ENCODE measurements around the gene NT5C1A.

NT5C1A gene

GRCh38 chr1:39689635-39690034 is 17.7 kb upstream of the NT5C1A start:
- no peak for DNase-seq (ENCODE audit: low read depth)

- DNase-seq (ENCODE audit: low read depth) = no peak
These were observed 17.3 kb upstream of the NT5C1A start for GRCh38 chr1:39689214-39689613.

- no peak for DNase-seq (ENCODE audit: low read depth)
These were observed 16.8 kb upstream of the NT5C1A start for GRCh38 chr1:39688706-39689105.

GRCh38 chr1:39687243-39687642 is 15.3 kb upstream of the NT5C1A start:
- no peak for DNase-seq (ENCODE audit: low read depth)

- no peak for DNase-seq (ENCODE audit: low read depth)
These were observed 13.2 kb upstream of the NT5C1A start for GRCh38 chr1:39685071-39685470.

- DNase-seq (ENCODE audit: low read depth) = no peak
These were observed 12.4 kb upstream of the NT5C1A start for GRCh38 chr1:39684313-39684664.

GRCh38 chr1:39683591-39684312 is 11.8 kb upstream of the NT5C1A start:
- no peak for DNase-seq (ENCODE audit: low read depth)

- no peak for DNase-seq (ENCODE audit: low read depth)
These were observed 10.1 kb upstream of the NT5C1A start for GRCh38 chr1:39681999-39682398.

GRCh38 chr1:39681294-39681693 is 9.4 kb upstream of the NT5C1A start:
- DNase-seq (ENCODE audit: low read depth) = no peak

GRCh38 chr1:39680751-39681150 is 8.8 kb upstream of the NT5C1A start:
- no peak for DNase-seq (ENCODE audit: low read depth)

GRCh38 chr1:39679821-39680220 is 7.9 kb upstream of the NT5C1A start:
- no peak for DNase-seq (ENCODE audit: low read depth)

GRCh38 chr1:39678889-39679288 is 7.0 kb upstream of the NT5C1A start:
- DNase-seq (ENCODE audit: low read depth) = no peak

- DNase-seq (ENCODE audit: low read depth) = no peak
These were observed 5.7 kb upstream of the NT5C1A start for GRCh38 chr1:39677645-39678044.

- no peak for DNase-seq (ENCODE audit: low read depth)
These were observed 5.1 kb upstream of the NT5C1A start for GRCh38 chr1:39676948-39677548.

GRCh38 chr1:39675220-39675619 is 3.3 kb upstream of the NT5C1A start:
- DNase-seq (ENCODE audit: low read depth) = no peak

GRCh38 chr1:39673215-39673614 is 1.3 kb upstream of the NT5C1A start:
- DNase-seq (ENCODE audit: low read depth) = no peak

GRCh38 chr1:39672551-39672947 is 642 bp upstream of the NT5C1A start:
- no peak for DNase-seq (ENCODE audit: low read depth)

GRCh38 chr1:39671433-39671792 is 494 bp downstream of the NT5C1A start:
- DNase-seq (ENCODE audit: low read depth) = no peak

GRCh38 chr1:39670689-39671088 is 1.2 kb downstream of the NT5C1A start:
- no peak for DNase-seq (ENCODE audit: low read depth)

GRCh38 chr1:39668894-39669293 is 3.0 kb downstream of the NT5C1A start:
- no peak for DNase-seq (ENCODE audit: low read depth)

- no peak for DNase-seq (ENCODE audit: low read depth)
These were observed 3.8 kb downstream of the NT5C1A start for GRCh38 chr1:39668111-39668510.

GRCh38 chr1:39666772-39667171 is 5.1 kb downstream of the NT5C1A start:
- DNase-seq (ENCODE audit: low read depth) = no peak

- no peak for DNase-seq (ENCODE audit: low read depth)
These were observed 8.3 kb downstream of the NT5C1A start for GRCh38 chr1:39663559-39663958.

GRCh38 chr1:39662861-39663260 is 9.0 kb downstream of the NT5C1A start:
- no peak for DNase-seq (ENCODE audit: low read depth)

Data from amniotic epithelial cell (primary cell).